SJSA1 (cell line): ENCODE data around the gene SENP7. TPM values are rescaled to one million over a fixed set of nuclear protein-coding genes. Genes with fewer than 3 reads are reported as not detected.

ENCODE experiments used
- DNase-seq, 2 experiments: peaks; one replicate each; pipeline ENCODE4 v3.0.0-alpha.2; 2015 to 2020; ENCODE audit warnings: low spot score in 2 of 2, low read depth in 1 of 2
- H3K27ac ChIP-seq: fragments of 250-450 bp; sonication (Bioruptor Pico); 2 replicates; pipeline ENCODE4 v1.5.1; 2020; ENCODE audit warnings: mild to moderate bottlenecking, moderate library complexity
- H3K27me3 ChIP-seq: fragments of 250-450 bp; sonication (Bioruptor Pico); replicated peaks from 2 replicates; pipeline ENCODE4 v1.5.1; 2020; ENCODE audit warnings: mild to moderate bottlenecking, moderate library complexity
- H3K36me3 ChIP-seq: fragments of 250-450 bp; sonication (Bioruptor Pico); 2 replicates; pipeline ENCODE4 v1.5.1; 2020; ENCODE audit warnings: mild to moderate bottlenecking
- H3K4me1 ChIP-seq: fragments of 250-450 bp; sonication (Bioruptor Pico); replicated peaks from 2 replicates; pipeline ENCODE4 v1.6.1; 2021; ENCODE audit warnings: mild to moderate bottlenecking
- H3K4me3 ChIP-seq: fragments of 250-450 bp; sonication (Bioruptor Pico); 2 replicates; pipeline ENCODE4 v1.5.1; 2020; ENCODE audit warnings: mild to moderate bottlenecking
- H3K9me3 ChIP-seq: fragments of 250-450 bp; sonication (Bioruptor Pico); replicated peaks from 2 replicates; pipeline ENCODE4 v1.5.1; 2020; ENCODE audit warnings: mild to moderate bottlenecking
- total RNA-seq: library from RNA; depleted of rRNA; stranded (reverse); fragments of >200 nt; shearing (Covaris generic); gene quantifications from 2 replicates; pipeline ENCODE4 v1.2.3, GENCODE V29; 2014

Gene SENP7
- total RNA-seq, 1 experiment from 2014 or later: 15.9 TPM

DNA sequence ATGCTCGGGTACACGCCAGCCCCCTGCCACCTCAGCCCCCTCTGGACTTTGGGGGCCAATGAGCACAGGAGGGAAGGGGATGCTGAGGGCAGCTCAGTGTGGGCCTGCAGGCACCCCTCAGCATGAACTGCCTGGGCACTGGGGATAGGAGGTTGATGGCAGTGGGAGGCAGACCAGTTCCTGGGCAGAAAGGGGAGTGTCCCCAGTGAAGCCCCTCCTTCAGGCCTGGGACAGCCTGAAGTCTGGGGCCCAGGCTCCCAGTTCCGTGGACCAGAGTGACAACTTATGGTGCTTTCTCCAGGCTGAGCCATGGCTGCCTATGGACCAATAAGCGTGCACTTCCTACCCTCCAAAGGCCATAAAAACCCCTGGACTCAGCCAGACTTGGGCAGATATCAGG lies 129.4 kb downstream of the SENP7 start:
- Histone ChIP-seq H3K27me3 (no peaks in the 10 kb centered on the region), H3K27ac (no peak overlapping the region)

DNA sequence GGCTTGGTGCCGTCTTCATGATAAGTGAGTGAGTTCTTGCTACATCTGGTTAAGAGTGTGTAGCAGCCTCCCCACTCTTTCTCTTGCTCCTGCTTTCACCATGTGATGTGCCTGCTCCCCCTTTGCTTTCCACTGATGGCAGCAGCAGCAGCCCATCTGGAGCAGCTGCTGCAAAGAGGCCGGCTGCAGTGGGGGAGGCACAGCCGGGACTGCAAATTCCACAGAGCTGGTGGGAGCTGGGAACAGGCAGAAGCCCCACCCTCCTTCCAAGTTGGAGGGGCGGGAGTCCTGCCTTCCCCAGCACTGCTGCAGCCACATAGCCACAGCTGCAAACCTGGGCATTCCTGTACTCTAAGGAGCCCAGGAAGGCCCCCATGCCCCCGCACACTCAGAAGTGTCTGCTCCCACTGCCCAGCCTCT lies 129.8 kb downstream of the SENP7 start:
- Histone ChIP-seq H3K4me3 (no peak overlapping the region), H3K36me3 (peaks cover 4% of the 10 kb centered on the region; the same call in 1 of the 2 replicates), H3K4me1 (no peaks in the 10 kb centered on the region), H3K27ac (no peak overlapping the region), H3K9me3 (no peaks in the 10 kb centered on the region), H3K27me3 (no peaks in the 10 kb centered on the region)
- DNase-seq: no peak

More for the DNA sequence above, 129.4 kb downstream of the SENP7 start:
- Histone ChIP-seq H3K4me1 (no peaks in the 10 kb centered on the region), H3K4me3 (no peak overlapping the region), H3K9me3 (no peaks in the 10 kb centered on the region), H3K36me3 (peaks cover 4% of the 10 kb centered on the region; the same call in 1 of the 2 replicates)
- no peak for DNase-seq

DNA sequence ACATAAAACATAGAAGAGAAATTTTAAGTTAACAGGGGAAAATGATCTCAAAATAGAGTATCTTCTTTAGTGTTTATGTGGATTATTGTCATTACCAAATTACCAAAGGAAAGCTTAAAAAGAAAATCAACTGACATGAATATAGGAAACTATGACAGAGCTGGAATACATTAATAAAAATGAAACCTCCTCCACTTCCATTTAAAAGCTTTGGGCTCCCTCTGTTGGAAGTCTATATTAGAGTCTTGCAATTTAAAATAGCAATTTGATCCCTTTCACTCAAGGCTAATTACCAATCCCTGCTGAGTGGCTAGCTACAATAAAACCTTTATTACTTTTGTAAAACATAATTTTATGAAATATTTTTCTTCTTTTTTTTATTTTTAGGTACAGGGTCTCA lies 131.2 kb downstream of the SENP7 start:
- H3K36me3 ChIP-seq: peaks cover 4% of the 10 kb centered on the region; the same call in 1 of the 2 replicates
- no peaks in the 10 kb centered on the region for H3K4me1 ChIP-seq
- no peak overlapping the region for H3K4me3 ChIP-seq
- no peaks in the 10 kb centered on the region for H3K27me3 ChIP-seq
- DNase-seq: peak in 1 of 2 experiments; percentile 5
- H3K27ac ChIP-seq: no peak overlapping the region
- H3K9me3 ChIP-seq: no peaks in the 10 kb centered on the region

DNA sequence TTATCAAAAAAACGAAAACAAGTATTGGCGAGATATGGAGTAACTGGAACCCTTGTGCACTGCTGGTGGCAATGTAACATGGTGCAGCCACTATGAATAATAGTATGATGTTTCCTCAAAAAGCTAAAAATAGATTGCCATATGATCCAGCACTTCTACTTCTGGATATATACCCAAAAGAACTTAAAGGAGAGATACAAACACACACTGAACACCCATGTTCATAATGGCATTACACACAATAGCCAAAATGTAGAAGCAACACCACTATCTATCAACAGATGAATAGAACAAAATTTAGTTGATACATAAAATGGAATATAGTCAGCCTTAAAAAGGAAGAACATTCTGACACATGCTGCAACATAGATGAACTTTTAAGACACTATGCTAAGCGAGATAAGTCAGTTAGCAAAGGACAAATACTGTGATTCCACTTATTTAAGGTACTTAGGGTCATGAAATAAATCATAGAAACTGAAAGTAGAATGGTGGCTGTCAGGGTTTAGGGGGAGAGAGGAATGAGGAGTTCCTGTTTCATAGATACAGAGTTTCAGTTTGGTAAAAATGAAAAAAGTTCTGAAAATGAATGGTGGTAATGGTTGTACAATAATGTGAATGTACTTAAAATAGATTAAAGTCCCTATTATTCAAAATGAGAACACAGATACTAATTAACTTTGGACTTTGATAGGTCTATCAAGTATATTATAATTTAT lies 133.2 kb downstream of the SENP7 start:
- no peak for DNase-seq

DNA sequence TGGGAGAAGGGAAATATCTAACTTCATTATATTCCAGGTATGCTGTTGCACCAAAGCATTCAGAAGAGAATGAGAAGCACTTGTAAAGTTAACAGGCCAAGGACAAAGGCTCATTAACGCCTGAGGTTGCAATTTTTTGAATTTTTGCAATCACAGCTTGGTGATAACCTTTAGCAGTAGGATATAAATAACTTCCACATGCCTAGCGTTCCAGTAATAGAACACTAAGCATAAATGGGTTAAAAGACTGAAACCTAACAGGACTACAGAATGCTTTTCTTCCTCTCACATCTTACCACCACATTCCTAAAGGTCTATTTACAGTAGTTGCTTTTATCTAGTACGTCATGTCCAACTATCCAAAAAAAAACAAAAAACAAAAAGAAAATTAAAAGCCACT lies 135.2 kb downstream of the SENP7 start:
- Histone ChIP-seq H3K4me3 (no peak overlapping the region), H3K27ac (no peak overlapping the region)
- DNase-seq: no peak

More for the DNA sequence above, 133.2 kb downstream of the SENP7 start:
- Histone ChIP-seq H3K36me3 (peaks cover 4% of the 10 kb centered on the region; the same call in 1 of the 2 replicates), H3K4me3 (no peak overlapping the region), H3K27ac (no peak overlapping the region), H3K27me3 (no peaks in the 10 kb centered on the region), H3K9me3 (no peaks in the 10 kb centered on the region), H3K4me1 (no peaks in the 10 kb centered on the region)

DNA sequence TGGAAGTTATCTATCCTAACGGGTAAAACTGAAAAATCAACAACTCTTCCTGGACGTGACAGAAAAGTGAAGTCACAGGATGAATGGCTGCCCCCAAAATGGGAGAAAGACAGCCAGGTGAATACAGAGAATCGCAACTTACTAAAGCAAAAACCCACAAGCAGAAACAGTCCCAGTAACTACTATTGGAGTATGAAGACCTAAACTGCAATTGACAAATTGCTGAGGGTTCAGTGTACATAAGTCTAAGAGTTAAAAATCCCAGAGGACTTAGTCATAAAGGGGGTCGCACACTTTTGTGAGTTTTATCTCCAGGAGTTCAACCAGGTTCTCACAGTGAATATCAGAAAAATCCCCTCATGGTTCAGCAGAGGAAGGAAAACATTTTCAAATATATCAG lies 135.8 kb downstream of the SENP7 start:
- peaks cover 4% of the 10 kb centered on the region; the same call in 1 of the 2 replicates for H3K36me3 ChIP-seq
- no peaks in the 10 kb centered on the region for H3K4me1 ChIP-seq
- DNase-seq: no peak
- no peak overlapping the region for H3K27ac ChIP-seq
- H3K4me3 ChIP-seq: no peak overlapping the region
- no peaks in the 10 kb centered on the region for H3K27me3 ChIP-seq
- no peaks in the 10 kb centered on the region for H3K9me3 ChIP-seq

More for the DNA sequence above, 135.2 kb downstream of the SENP7 start:
- Histone ChIP-seq H3K4me1 (no peaks in the 10 kb centered on the region), H3K27me3 (no peaks in the 10 kb centered on the region), H3K9me3 (no peaks in the 10 kb centered on the region), H3K36me3 (peaks cover 4% of the 10 kb centered on the region; the same call in 1 of the 2 replicates)

DNA sequence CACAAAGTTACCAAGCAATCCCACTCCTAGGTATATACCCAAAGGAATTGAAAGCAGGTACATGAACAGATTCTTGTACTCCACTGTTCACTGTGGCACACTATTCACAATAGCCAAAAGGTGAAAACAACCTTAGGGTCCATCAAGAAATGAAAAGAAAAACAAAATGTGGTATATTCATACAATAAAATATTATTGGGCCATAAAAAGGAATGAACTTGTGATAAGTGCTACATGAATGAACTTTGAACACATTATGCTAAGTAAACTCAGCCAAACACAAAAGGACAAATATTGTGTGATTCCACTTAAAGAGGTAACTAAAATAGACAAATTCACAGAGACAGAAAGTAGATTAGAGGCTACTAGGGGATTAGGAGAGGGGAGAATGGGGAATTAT lies 137.4 kb downstream of the SENP7 start:
- Histone ChIP-seq H3K9me3 (no peaks in the 10 kb centered on the region), H3K27me3 (no peaks in the 10 kb centered on the region), H3K27ac (no peak overlapping the region), H3K4me3 (no peak overlapping the region), H3K4me1 (no peaks in the 10 kb centered on the region), H3K36me3 (peaks cover 4% of the 10 kb centered on the region; the same call in 1 of the 2 replicates)
- DNase-seq: no peak

DNA sequence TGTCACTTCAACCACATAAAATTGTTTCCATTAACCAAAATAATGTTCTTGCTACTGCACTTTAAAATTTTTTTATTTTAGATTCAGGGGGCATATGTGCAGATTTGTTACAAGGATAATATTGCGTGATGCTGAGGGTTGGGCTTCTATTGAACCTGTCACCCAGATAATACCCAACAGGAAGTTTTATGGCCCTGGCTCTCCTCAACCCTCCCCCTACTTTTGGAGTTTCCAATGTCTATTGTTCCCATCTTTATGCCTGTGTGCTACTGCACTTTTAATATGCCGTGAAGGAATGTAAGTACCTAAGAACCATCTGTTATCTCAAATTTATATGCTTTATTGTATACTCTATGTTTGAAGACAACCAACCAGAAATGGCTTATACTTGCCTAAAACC lies 150.6 kb downstream of the SENP7 start:
- DNase-seq: no peak
- Histone ChIP-seq H3K4me3 (no peak overlapping the region), H3K9me3 (no peaks in the 10 kb centered on the region), H3K27me3 (no peaks in the 10 kb centered on the region), H3K27ac (no peak overlapping the region), H3K36me3 (no peaks in the 10 kb centered on the region), H3K4me1 (no peaks in the 10 kb centered on the region)

DNA sequence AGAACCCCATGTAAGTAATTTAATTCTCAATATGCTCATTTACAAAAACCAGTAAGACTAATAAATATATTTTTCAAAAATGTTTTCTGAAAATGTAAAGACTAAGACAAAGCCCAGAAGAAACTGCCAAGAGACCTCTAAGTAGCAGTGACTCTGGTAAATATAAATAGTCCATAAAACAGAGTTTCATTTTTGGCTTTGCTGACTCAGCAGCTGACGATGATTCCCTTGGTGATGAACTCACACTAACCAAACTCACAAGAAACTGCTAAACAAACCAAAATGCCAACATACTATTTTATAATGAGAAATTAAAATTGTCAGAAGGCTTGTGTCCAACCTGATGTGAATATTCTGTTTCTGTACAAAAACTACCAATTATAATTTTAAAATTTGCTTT lies 161.2 kb downstream of the SENP7 start:
- H3K9me3 ChIP-seq: no peaks in the 10 kb centered on the region
- no peak overlapping the region for H3K4me3 ChIP-seq
- H3K36me3 ChIP-seq: no peaks in the 10 kb centered on the region

DNA sequence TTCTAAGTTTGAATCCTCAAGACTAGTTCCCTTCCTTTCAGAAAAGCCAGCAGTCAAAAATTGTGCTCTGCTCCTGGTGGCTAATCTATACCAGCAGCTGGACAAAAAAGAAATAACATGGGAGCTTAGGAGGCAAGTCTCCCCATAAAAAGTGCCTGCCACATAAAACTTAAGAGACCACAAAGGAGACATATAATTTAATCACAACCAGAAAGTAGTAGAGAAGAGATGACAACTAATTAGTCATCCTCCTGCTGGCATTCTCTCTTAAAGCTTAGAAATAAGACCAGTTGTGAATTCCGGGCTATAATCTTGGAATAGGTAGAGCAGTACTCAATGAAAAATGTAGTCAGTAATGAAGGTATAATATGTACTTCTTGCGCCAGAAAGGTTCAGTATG lies 172.4 kb downstream of the SENP7 start:
- no peak overlapping the region for H3K4me3 ChIP-seq
- no peaks in the 10 kb centered on the region for H3K9me3 ChIP-seq
- H3K36me3 ChIP-seq: peaks cover 5% of the 10 kb centered on the region
- no peaks in the 10 kb centered on the region for H3K27me3 ChIP-seq
- no peak overlapping the region for H3K27ac ChIP-seq
- no peaks in the 10 kb centered on the region for H3K4me1 ChIP-seq
- DNase-seq: no peak

More for the DNA sequence above, 161.2 kb downstream of the SENP7 start:
- H3K27ac ChIP-seq: no peak overlapping the region
- H3K27me3 ChIP-seq: no peaks in the 10 kb centered on the region
- no peaks in the 10 kb centered on the region for H3K4me1 ChIP-seq
- no peak for DNase-seq

DNA sequence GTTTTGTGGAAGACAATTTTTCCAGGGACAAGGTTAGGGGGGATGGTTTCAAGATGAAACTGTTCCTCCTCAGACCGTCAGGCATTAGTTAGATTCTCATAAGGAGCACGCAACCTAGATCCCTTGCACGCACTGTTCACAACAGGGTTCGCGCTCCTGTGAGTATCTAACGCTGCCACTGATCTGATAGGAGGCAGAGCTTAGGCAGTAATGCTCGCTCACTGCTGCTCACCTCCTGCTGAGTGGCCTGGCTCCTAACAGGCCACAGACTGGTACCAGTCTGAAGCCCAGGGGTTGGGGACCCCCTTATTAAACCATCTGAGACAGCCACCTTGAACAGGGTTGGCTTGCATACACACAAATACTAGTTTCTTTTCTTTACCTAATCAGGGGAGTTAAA lies 179.1 kb downstream of the SENP7 start:
- Histone ChIP-seq H3K27me3 (no peaks in the 10 kb centered on the region), H3K27ac (no peak overlapping the region), H3K9me3 (no peaks in the 10 kb centered on the region), H3K4me1 (no peaks in the 10 kb centered on the region), H3K36me3 (peaks cover 5% of the 10 kb centered on the region), H3K4me3 (no peak overlapping the region)
- no peak for DNase-seq

DNA sequence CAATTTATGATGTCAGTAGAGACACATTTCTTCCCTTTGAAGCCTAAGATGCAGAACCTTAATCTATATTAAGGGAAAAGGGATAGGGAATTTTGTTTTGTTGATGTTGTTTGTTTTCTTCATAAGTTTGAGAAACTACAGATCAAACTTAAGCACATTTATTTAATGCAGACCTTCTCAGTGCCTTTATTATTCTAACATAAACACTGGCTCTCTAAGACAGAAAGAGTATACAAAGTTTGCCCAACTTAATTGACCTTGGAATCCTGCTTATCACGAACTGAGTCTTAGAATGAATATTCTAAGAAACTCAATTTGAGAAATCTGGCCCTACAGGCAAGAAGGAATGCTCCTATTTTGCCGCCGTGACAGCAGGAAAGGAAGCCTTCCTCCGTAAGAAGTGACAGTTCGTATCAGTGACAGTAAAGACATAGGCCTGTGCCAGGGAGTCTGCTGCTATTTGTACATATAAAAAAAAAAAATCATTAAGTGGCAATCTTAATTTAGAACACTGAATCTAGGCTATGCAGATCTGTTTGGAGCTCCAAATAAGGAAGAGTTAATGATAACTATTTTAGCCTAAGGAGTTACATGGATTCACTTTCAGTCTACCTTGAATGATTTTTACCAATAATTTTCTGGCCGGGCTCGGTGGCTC lies 183.9 kb downstream of the SENP7 start:
- Histone ChIP-seq H3K27me3 (no peaks in the 10 kb centered on the region), H3K36me3 (peaks cover 8% of the 10 kb centered on the region; the same call in 1 of the 2 replicates), H3K4me3 (no peak overlapping the region), H3K27ac (no peak overlapping the region), H3K4me1 (no peaks in the 10 kb centered on the region), H3K9me3 (no peaks in the 10 kb centered on the region)
- no peak for DNase-seq

DNA sequence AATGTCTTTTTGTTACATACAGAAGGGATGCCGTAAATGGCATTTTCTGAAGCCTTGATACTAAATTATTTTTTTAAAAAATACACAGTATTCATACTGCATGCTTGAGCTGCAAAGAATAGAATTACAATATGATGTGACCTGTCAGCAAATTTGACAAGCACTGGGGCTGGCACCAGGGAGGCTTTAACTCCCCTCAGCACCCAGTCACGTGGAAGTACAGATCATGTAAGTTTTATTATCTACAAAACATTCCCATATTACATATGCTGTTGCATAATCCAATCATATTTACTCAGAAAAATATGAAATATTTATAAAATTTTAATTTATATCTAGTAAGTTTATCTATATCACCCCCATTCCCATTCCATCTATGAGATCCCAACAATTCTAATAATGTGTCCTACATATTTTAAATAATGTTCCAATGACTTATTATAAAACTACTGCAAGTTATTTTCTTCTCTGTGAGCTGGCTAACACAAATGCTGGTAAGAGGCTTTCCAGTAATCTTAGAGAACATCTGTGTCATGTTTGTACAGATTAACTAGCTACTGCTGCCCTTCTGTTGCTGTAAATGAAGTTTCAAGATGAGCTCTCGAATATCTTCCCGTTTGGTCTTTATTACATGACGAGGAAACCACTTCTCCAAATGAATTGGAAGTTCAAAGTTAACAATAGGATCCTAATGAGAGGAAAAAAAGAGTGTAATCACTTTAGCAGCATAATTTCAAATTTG lies 187.4 kb downstream of the SENP7 start:
- no peak overlapping the region for H3K4me3 ChIP-seq
- H3K27me3 ChIP-seq: no peaks in the 10 kb centered on the region
- H3K27ac ChIP-seq: no peak overlapping the region
- H3K4me1 ChIP-seq: no peaks in the 10 kb centered on the region
- H3K36me3 ChIP-seq: peaks cover 8% of the 10 kb centered on the region; the same call in 1 of the 2 replicates
- DNase-seq: no peak
- H3K9me3 ChIP-seq: no peaks in the 10 kb centered on the region

DNA sequence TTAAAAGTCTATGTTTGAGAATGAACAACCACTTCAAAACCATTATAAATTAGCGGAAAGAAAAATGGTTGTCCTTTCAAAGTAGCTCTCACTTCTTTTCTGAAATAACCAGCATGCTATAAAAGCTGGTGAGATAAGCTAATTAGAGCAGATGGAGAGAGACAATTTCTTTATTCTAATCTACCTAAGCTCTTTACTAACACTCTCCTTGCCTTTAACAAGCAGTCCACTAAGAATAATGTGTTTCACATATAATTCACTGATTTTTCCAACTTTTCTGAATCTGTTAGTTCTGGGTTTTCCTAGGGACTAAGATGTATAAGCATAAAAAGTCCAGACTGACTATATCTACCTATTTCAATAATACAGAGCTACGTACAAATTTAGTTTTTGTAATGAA lies 192.5 kb downstream of the SENP7 start, which contains the start of gene IMPG2:
Gene IMPG2, minus strand, starts transcription at position 101 of the 400 bp plus-strand sequence. CDS start 203 bp downstream, outside the sequence.
- no peaks in the 10 kb centered on the region for H3K4me1 ChIP-seq
- no peaks in the 10 kb centered on the region for H3K27me3 ChIP-seq
- no peak within 1 kb of the TSS for H3K27ac ChIP-seq
- no peak within 1 kb of the TSS for H3K4me3 ChIP-seq
- no peak for DNase-seq
- H3K36me3 ChIP-seq: no peaks in the 10 kb centered on the region
- no peaks in the 10 kb centered on the region for H3K9me3 ChIP-seq
